Measurements from ENCODE around the gene POTEH.
"Not testable (repeated sequence)": the region's sequence is repeated elsewhere in the genome, so short reads cannot be mapped to it uniquely, and the experiment has no call there.

POTEH gene

DNA sequence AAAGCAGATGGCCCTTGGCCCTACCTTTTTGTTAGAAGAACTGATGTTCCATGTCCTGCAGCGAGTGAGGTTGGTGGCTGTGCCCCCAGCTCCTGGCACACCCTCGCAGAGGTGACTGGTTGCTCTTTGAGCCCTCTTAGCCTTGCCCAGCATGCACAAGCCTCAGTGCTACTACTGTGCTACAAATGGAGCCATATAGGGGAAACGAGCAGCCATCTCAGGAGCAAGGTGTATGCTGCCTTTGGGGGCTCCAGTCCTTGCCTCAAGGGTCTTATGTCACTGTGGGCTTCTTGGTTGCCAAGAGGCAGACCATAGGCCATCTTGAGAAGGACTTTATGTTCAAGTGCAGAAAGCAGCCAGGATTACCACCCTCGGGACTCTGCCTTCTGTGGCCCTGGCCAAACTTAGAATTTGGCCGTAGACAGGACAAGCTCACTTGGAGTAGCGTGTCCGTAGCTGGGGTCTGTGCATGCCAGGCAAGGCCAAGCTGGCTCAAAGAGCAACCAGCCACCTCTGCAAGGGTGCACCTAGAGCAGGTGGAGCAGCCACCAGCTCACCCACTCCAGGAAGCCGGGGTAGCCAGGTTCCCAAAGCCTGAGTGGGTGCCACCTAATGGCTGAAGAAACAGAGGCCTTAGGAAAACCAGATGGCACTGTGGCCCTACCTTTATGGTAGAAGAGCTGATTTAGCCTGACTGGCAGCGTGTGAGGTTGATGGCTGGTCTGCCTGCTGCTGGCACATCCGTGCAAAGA, 48.5 kb downstream of the POTEH start:
- DNase-seq = not testable (repeated sequence)

DNA sequence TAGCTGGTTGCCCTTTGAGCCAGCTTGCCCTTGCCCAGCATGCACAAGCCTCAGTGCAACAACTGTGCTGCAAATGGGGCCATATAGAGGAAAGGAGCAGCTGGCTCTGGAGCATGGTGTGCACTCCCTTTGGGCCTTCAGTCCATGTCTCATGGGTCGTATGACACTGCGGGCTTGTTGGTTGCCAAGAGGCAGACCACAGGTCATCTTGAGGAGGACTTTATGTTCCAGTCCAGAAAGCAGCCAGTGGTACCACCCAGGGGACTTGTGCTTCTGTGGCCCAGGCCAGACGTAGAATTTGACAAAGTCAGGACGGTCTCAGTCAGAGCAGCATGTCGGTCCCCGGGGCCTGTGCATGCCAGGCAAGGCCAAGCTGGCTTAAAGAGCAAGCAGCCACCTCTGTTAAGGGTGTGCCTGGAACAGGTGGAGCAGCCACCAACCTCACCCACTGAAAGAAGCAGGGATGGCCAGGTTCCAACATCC, 49.1 kb downstream of the POTEH start:
- DNase-seq = not testable (repeated sequence)

DNA sequence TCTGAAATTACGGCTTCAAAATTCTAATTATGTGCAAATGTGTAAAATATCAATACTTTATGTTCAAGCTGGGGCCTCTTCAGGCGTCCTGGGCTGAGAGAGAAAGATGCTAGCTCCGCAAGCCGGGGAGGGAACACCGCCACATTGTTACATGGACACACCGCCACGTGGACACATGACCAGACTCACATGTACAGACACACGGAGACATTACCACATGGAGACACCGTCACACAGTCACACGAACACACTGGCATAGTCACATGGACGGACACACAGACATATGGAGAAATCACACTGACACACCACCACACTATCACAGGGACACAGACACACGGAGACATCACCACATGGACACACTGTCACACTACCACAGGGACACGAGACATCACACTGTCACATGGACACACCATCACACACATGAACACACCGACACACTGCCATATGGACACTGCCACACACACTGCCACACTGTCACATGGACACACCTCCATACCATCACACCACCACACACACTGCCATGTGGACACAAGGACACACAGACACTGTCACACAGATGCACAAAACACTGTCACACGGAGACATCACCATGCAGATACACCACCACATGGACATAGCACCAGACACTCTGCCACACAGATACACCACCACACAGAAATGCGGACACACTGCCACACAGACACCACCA, 58.0 kb downstream of the POTEH start:
- DNase-seq = not testable (repeated sequence)

DNA sequence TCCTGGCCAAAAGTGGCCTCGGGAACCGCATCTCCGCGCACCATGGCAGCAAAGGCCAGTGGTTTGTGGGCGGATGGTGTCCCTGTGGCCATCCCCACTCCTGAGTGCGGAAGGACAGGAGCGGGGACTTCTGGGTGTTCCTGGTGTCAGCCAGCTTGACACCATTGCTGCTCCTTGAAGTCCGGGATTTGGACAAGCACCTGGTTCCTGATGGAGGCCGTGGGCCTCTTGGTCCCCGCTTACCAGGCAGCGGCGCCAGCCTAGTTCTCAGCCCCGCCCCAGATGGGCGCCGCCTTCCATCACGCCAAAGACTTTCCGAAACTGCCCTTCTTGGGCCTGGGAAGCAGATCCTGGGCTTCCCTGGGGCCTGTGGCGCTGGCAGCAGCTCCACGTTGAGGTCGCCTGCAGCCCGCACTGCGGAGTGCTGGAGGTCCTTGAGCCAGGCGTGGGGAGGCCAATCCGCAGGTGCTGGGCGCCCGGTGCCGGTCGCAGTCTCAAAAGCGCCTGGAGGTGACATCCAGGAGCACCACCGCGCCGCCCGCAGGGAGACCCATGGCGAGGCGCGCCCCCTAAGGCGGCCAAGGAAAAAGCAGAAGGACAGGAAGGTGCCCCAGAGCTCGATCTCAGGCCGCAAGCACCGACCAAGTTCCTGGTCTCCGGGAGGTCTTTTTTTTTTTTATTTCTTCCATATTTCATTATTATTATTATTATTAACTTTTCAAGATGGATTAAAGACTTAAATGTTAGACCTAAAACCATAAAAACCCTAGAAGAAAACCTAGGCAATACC, 59.5 kb downstream of the POTEH start:
- DNase-seq = not testable (repeated sequence)

DNA sequence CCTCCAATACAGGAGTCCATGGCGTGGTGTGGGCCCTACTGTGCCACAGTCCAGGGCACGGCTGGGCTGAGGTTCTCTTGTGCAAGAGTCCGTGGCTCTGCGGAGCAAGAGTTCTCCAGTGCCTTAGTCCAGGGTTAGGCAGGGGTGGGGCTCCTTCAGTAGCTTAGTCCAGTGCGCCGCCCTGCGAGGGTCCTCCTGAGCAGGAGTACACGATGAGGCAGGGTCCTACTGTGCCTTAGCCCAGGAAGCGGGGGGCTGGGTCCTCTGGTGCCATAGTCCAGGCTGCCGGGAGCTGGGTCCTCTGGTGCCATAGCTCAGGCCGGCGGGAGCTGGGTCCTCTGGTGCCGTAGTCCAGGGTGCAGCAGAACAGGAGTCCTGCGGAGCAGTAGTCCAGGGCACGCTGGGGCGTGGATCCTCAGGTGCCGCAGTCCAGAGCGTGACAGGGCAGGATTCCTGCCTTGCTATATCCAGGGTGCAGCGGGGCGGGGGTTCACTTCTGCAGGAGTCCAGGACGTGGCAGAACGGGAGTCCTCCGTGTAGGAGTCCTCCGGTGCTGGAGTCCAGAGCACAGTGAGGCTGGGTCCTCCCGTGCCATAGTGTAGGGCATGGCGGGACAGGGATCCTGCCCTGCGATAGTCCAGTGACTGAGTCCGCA, 69.7 kb downstream of the POTEH start:
- not testable (repeated sequence) for DNase-seq

DNA sequence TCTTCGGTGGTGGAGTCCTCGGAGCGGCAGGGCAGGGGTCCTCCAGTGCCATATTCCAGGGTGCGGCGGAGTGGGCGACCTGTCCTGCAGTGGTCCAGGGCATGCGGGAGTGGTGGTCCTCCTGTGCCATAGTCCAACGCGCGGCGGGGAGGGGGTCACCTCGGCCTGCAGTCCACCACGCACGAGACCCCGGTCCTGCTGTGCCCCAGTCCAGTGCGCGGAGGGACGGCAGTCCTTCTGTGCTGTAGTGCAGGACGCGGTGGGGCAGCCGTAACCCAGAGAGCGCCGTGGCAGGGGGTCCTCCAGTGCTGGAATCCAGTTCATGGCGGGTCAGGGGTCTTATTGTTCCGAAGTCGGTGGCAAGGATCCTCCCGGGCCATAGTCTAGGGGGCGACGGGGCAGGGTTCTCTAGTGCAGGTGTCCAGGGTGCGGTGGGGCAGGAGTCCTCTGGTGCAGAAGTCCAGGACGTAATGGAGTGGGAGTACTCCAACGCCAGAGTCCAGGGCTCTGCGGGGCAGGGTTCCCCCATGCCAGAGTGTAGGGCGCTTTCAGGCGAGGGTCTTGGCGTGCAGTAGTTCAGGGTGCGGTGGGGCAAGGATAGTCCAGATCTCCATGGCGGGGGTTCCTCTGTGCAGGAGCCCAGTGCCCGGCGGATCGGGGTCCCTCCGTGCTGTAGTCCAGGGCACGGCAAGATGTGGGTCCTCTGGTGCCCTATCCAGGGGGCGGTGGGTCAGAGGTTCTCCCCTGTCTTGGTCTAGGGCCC, 70.7 kb downstream of the POTEH start:
- DNase-seq = not testable (repeated sequence)

DNA sequence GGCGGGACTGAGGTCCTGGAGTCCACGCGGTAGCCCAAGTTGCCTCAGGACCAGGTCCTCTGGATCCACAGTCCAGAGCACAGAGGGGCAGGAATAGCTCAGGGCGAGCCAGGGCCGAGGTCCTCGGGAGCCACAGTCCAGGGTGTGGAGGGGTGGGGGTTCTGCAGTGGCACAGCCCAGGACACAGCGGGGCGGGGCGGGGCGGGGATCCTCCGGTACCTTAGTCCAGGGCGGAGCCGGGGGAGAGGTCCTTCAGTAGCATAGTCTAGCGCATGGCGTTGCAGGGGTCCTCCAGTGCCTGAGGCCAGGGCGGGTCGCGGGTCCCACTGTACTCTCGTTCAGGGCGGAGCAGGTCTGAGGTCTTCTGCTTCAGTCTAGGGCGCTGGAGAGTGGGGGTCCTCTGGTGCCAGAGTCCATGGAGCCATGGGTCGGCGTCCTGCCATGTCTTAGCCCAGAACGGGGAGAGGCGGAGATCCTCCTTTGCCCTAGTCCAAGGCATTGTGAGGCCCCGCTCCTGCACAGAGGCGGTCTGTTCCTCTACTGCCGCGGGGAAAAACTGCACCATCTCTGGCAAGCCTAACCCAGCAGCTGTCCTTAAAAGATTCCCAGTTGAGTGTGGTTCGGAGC, 71.4 kb downstream of the POTEH start:
- not testable (repeated sequence) for DNase-seq

DNA sequence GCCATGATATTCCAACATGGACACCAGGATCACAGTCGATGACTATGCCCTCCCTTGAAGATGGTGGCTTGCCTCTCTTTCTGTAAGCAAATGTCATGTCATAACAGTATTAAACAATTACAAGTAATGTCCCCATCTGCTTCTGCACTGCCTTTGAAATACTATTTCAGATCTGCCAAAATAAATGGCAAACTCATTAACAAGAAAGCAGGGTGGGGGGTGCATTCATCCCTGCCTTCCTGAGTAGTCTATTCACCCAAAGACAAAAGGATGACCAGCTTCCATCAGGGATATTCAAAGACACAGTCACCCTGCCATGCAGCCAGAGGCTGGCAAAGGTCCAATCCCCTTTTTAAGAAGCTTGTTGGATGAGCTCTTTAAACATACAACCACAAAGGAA, 73.7 kb downstream of the POTEH start:
- not testable (repeated sequence) for DNase-seq
